ENCODE data around the gene BID.

DNA sequence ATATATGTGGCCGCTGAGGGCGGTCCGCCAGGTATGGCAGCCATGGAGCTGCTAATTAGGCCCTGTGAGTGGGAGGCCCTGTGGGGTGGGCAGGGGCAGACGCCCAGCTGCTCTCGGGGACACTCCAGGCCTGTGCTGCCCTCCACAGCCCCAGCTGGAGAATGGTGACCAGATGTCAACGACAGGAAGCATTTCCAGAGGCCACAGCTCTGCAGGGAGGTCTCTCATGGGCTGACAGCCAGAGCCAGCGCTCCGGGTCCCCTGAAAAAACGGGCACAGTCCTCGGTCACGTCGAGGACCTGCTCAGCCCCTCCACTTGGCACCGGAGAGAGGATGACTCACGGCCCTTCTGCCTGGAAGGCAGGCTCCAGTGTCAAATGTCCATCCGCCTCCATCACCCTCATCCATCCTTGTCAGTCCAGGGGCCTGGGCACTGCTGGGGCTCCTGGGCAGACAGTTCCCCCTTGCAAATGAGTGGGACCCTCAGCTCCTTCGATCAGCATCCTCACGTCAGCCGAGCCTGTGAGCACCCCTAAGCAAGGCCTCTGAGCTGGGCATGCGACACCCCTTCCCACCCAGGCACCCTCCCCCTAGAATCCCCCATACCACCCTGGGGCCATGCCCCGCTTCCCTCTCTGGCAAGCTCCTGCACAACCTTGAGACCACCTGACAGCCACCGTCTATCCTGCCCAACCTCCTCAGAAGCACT lies 1.9 kb downstream of the BID start:
- TF ChIP-seq, protein P1, sequence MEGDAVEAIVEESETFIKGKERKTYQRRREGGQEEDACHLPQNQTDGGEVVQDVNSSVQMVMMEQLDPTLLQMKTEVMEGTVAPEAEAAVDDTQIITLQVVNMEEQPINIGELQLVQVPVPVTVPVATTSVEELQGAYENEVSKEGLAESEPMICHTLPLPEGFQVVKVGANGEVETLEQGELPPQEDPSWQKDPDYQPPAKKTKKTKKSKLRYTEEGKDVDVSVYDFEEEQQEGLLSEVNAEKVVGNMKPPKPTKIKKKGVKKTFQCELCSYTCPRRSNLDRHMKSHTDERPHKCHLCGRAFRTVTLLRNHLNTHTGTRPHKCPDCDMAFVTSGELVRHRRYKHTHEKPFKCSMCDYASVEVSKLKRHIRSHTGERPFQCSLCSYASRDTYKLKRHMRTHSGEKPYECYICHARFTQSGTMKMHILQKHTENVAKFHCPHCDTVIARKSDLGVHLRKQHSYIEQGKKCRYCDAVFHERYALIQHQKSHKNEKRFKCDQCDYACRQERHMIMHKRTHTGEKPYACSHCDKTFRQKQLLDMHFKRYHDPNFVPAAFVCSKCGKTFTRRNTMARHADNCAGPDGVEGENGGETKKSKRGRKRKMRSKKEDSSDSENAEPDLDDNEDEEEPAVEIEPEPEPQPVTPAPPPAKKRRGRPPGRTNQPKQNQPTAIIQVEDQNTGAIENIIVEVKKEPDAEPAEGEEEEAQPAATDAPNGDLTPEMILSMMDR (conservative IDR thresholded peaks at IDR 0.05): no peak
- no peak for TF ChIP-seq EZH2 (IDR thresholded peaks at IDR 0.05; ENCODE audit: low read depth)

Measured in PC-9 (cell line).